GM06990 (cell line): Measurements from ENCODE around the gene BCL11B.

Source experiments
- DNase-seq: peaks from one replicate; pipeline ENCODE4 v3.0.0-alpha.2; 2011; ENCODE audit not compliant: insufficient read length; ENCODE audit errors: extremely low read depth
- H3K27me3 ChIP-seq: replicated peaks from 2 replicates; pipeline ENCODE4 v1.6.0; 2011; ENCODE audit warnings: low read length; ENCODE audit not compliant: control insufficient read depth, insufficient read depth
- H3K36me3 ChIP-seq: 2 replicates; pipeline ENCODE4 v1.5.1; 2011; ENCODE audit warnings: low read length; ENCODE audit not compliant: control insufficient read depth, insufficient read depth
- H3K4me3 ChIP-seq: replicated peaks from 2 replicates; pipeline ENCODE4 v1.5.1; 2011; ENCODE audit warnings: low read depth, mild to moderate bottlenecking, control low read depth, low read length
- CTCF ChIP-seq: IDR thresholded peaks from 2 replicates; pipeline ENCODE4 v1.5.1; 2011; ENCODE audit warnings: low read length, control low read depth, mild to moderate bottlenecking, inconsistent platforms; ENCODE audit not compliant: insufficient read depth, poor library complexity, severe bottlenecking

Gene BCL11B

GRCh38 chr14:99181804-99182520, 90.0 kb downstream of the BCL11B start:
- no peak for DNase-seq
- no peak overlapping the region for H3K4me3 ChIP-seq
- TF ChIP-seq CTCF: no peak

GRCh38 chr14:99181241-99181640, 90.8 kb downstream of the BCL11B start:
- TF ChIP-seq CTCF: no peak
- Histone ChIP-seq H3K36me3 (no peaks in the 10 kb centered on the region), H3K27me3 (no peaks in the 10 kb centered on the region), H3K4me3 (no peak overlapping the region)
- DNase-seq: no peak

More at GRCh38 chr14:99181804-99182520, 90.0 kb downstream of the BCL11B start:
- H3K36me3 ChIP-seq: no peaks in the 10 kb centered on the region
- no peaks in the 10 kb centered on the region for H3K27me3 ChIP-seq

GRCh38 chr14:99179946-99180345, 92.1 kb downstream of the BCL11B start:
- Histone ChIP-seq H3K4me3 (no peak overlapping the region), H3K36me3 (no peaks in the 10 kb centered on the region), H3K27me3 (no peaks in the 10 kb centered on the region)
- no peak for TF ChIP-seq CTCF
- no peak for DNase-seq

GRCh38 chr14:99179506-99179905, 92.5 kb downstream of the BCL11B start:
- DNase-seq: no peak
- H3K36me3 ChIP-seq: no peaks in the 10 kb centered on the region

GRCh38 chr14:99177886-99178835, 93.8 kb downstream of the BCL11B start:
- no peaks in the 10 kb centered on the region for H3K36me3 ChIP-seq

More at GRCh38 chr14:99179506-99179905, 92.5 kb downstream of the BCL11B start:
- H3K4me3 ChIP-seq: no peak overlapping the region
- no peak for TF ChIP-seq CTCF
- H3K27me3 ChIP-seq: no peaks in the 10 kb centered on the region

More at GRCh38 chr14:99177886-99178835, 93.8 kb downstream of the BCL11B start:
- H3K4me3 ChIP-seq: no peak overlapping the region
- TF ChIP-seq CTCF: no peak
- no peak for DNase-seq
- H3K27me3 ChIP-seq: no peaks in the 10 kb centered on the region
